Muscle of leg (tissue), 11 donors: ENCODE data around the gene HOXB8. TPM values are rescaled to one million over a fixed set of nuclear protein-coding genes. Genes with fewer than 3 reads are reported as not detected.

Experiments used
- DNase-seq: peaks from one replicate; pipeline ENCODE4 v3.0.0; 2013
- H3K27ac ChIP-seq: one replicate; pipeline ENCODE4 v1.5.1; 2013; ENCODE audit warnings: mild to moderate bottlenecking, low read length, control low read depth
- H3K27me3 ChIP-seq: one replicate; pipeline ENCODE4 v1.6.1; 2013; ENCODE audit warnings: low read length; ENCODE audit not compliant: control insufficient read depth, insufficient read depth
- H3K36me3 ChIP-seq: one replicate; pipeline ENCODE4 v1.6.1; 2013; ENCODE audit warnings: low read length; ENCODE audit not compliant: control insufficient read depth, insufficient read depth
- H3K4me1 ChIP-seq: one replicate; pipeline ENCODE4 v1.6.1; 2013; ENCODE audit warnings: low read length; ENCODE audit not compliant: control insufficient read depth, insufficient read depth
- H3K4me3 ChIP-seq: one replicate; pipeline ENCODE4 v1.5.1; 2013; ENCODE audit warnings: low read length, control low read depth
- H3K9me3 ChIP-seq: replicated peaks from 2 replicates; pipeline ENCODE4 v1.6.1; 2013; ENCODE audit warnings: low read depth, low read length; ENCODE audit not compliant: control insufficient read depth
- WGBS: methylation state at CpG from one replicate; pipeline ENCODE4 v1.1.5; 2013; ENCODE audit warnings: missing lambda C conversion rate; ENCODE audit not compliant: insufficient coverage; 5-methylcytosine and 5-hydroxymethylcytosine counted together
- polyA plus RNA-seq, 8 donors: library from polyadenylated mRNA; unstranded; fragments of 120-200 nt; gene quantifications; one replicate each; pipeline versions ENCODE4 v1.2.1 to v1.2.3, GENCODE V29; 2013; ENCODE audit warnings: inconsistent platforms in 1 of 8, low replicate concordance in 1 of 8; ENCODE audit not compliant: insufficient read length in 8 of 8, insufficient read depth in 1 of 8
- total RNA-seq: library from RNA; stranded (reverse); fragments of 120-200 nt; gene quantifications from one replicate; pipeline ENCODE4 v1.2.4, GENCODE V29; 2013

The HOXB8 gene
- total and polyA plus RNA-seq, 9 donors, result 0.04 to 0.46 (median 0.29) TPM; not detected in 1

DNA sequence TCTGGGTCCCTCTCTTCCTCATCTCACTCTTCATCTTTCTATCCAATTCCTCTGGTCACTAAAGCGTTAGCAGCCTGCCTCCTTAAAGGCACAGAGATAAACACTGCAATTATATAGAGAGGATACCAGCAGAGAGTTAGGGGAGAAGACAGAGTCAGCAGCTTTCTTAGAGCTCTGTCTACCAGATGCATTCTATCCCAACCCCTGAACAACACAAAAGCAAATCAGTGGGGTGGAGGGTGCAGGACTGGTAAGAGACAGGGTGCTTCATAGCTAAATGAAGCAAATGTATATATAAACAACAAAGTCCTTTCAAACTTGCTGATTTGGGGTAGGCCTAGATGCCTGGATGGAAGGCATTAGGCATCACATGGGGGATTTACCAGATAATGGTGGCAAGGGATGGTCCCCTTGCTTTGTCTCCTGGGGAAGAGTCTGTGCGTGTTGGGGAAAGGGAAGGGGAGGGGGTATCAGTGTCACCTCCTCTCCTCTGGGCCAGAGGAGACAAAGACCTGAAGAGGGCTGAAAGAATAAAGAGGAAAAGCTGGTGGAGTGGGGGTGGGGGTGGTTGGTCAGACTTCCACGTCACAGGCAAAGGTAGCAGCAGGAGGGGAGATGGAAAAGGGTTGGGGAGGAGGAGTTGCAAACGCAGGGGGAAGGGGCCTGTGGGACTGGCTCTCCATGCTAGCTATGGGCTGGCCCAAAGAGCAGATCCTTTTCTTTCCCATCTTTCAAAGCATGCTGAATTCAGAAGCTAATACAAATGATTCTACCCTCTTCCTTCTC is 49.0 kb downstream of the HOXB8 start:
- H3K9me3 ChIP-seq, result no peaks in the 10 kb centered on the region
- no peak overlapping the region for H3K4me3 ChIP-seq
- peaks cover 96% of the 10 kb centered on the region for H3K27me3 ChIP-seq
- H3K4me1 ChIP-seq, result peaks cover 29% of the 10 kb centered on the region
- H3K36me3 ChIP-seq, result no peaks in the 10 kb centered on the region
- H3K27ac ChIP-seq, result no peak overlapping the region
- WGBS, result 46% methylated on average over 2 of the region's 4 CpGs
- DNase-seq, result no peak

DNA sequence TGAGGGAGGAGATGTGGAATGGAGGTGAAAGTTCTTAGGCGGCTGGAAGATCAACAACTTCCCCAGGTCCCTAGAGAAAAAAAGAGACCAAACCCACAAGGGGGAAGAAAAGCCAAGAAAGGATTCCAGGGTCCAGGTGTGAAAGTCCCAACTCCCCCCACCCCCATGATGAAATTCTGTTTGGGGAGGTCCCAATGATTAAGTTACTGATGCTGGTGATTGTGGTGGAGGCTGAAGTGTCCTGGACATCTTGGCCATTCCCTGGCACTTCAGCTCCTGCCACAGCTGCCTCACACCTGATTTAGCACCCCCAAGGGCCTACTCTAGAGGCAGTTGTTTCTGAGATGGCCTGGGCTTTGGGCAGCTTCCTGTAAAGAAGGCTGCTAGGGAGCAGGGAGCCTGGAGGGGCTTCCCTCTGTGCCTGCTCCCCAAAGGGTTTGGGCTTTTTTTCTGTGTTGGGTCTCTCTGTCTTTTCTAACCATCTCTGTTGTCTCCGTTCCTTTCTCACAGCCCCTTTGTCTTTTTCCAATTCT is 50.0 kb downstream of the HOXB8 start:
- Histone ChIP-seq H3K27ac (peak overlapping the region; percentile 38), H3K4me3 (peak overlapping the region; percentile 48)

DNA sequence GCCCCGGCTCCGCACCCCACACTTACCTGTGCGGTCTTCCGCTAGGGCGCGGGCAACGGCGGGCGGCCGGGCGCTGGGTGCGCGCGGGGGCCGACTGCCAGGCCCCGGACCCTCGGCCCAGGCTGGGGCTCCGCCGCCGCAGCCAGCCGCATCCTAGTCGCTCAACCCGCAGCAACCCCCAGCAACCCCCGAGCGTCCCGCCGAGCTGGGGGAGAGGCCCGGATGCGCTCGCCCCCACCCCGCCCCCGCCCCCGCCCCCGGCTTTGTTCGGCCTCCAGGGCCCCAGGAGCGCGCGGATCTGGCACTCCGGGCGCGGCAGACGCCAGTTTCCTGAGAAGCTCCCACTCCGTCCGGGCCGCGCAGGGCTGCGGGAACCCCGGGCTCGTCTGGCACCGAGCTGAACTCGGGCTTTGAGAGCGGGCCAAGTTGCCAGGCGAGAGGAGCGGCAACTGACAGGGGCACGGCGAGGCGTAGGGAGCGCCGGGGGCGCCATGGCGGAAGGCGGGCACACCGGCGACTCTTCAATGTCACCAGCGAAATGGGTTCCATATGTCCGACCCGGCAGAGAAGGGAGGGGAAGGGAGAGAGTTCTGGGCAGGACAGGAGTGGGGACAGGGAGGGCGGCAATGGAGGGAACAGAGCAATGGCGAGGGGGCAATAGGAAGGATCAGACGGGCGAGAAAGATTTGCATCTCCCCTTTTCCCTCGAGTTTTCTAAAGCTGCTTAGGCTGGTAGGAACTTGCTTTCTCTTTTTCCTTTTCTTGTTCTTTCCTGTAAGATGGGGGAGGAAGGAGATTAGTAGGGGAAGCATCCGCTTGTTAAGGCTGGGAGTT is 50.7 kb downstream of the HOXB8 start:
- Histone ChIP-seq H3K27me3 (peaks cover 94% of the 10 kb centered on the region), H3K36me3 (no peaks in the 10 kb centered on the region), H3K4me3 (peak overlapping the region; percentile 48), H3K27ac (peak overlapping the region; percentile 38), H3K9me3 (no peaks in the 10 kb centered on the region), H3K4me1 (peaks cover 20% of the 10 kb centered on the region)
- 7% methylated on average over 56 of the region's 73 CpGs for WGBS
- no peak for DNase-seq

More for the DNA sequence above, 50.0 kb downstream of the HOXB8 start:
- Histone ChIP-seq H3K27me3 (peaks cover 94% of the 10 kb centered on the region), H3K9me3 (no peaks in the 10 kb centered on the region), H3K4me1 (peaks cover 20% of the 10 kb centered on the region), H3K36me3 (no peaks in the 10 kb centered on the region)
- WGBS, result no CpG with 5 or more reads among the region's 2 CpGs
- DNase-seq, result no peak

DNA sequence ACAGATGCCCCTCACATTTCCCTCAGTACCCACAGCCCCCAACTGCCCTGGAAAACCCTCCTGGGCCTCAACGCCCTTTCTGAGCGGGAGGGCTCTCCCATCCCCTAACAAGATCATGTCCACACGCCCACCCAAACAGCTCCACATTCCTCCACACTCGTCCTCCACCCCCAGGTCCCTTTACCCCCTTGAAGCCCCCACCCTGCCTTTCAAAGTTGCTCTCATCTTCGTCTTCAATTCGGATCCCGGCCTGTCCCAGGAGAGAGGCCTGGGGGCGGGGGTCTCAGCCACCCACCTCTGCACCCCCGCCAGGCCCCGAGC is 51.3 kb downstream of the HOXB8 start:
- Histone ChIP-seq H3K36me3 (no peaks in the 10 kb centered on the region), H3K27me3 (peaks cover 94% of the 10 kb centered on the region), H3K4me1 (peaks cover 17% of the 10 kb centered on the region), H3K27ac (no peak overlapping the region), H3K9me3 (no peaks in the 10 kb centered on the region), H3K4me3 (peak overlapping the region; percentile 48)
- WGBS, result 8% methylated on average over 9 of the region's 10 CpGs
- DNase-seq, result no peak

DNA sequence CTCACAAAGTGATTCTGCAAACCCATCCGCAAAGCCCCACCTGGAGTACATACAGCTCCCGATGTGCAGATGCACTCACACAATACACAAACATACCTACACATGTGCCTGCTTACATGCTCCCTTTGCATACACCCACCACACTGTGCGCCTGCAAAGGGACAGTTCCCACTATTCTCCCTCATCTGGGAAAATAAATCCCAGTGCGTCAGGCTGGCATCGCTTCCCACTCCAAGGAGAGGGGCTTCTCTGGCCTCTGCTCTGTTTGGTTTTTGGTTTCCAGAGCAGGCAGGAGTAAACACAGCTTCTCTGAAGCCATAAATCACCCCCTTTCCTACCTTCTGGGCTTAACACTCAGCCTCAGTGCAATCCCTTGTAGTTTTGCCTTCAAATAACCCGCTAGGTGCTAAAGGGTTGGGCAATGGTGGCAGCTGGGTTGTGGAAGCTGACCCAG is 51.7 kb downstream of the HOXB8 start:
- Histone ChIP-seq H3K27me3 (peaks cover 94% of the 10 kb centered on the region), H3K4me3 (peak overlapping the region; percentile 48), H3K9me3 (no peaks in the 10 kb centered on the region), H3K4me1 (peaks cover 17% of the 10 kb centered on the region), H3K27ac (no peak overlapping the region), H3K36me3 (no peaks in the 10 kb centered on the region)
- no peak for DNase-seq
- 45% methylated on average over 5 of the region's 6 CpGs for WGBS

DNA sequence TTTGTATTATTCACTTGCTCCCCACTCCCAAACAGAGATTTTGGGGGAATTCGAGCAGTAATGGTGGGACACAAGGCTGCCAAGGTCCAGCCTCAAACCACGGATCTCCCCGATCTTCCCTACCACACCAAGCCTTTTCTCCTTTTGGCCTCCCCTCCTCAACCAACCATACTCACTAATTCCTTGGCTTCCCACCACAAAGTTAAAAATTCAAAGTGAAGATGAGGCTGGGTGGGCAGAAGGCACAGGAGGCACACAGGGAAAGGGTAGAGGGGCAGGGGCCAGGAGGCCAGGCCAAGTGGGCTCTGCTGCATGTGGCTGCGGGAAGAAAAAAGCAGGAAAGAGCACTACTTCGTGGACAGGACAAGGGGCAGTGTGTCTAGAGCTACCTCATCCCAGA is 52.2 kb downstream of the HOXB8 start:
- no peaks in the 10 kb centered on the region for H3K36me3 ChIP-seq
- DNase-seq, result no peak
- no peak overlapping the region for H3K27ac ChIP-seq
- peaks cover 17% of the 10 kb centered on the region for H3K4me1 ChIP-seq
- WGBS, result 51% methylated on average over 2 of the region's 5 CpGs
- H3K9me3 ChIP-seq, result no peaks in the 10 kb centered on the region
- H3K4me3 ChIP-seq, result no peak overlapping the region
- peaks cover 94% of the 10 kb centered on the region for H3K27me3 ChIP-seq

Other genes starting within 250 kb of the HOXB8 start
- 0.35 TPM for gene SKAP1, start 185.1 kb downstream of the HOXB8 start, total RNA-seq
- gene SKAP1, start 185.1 kb downstream of the HOXB8 start, polyA plus RNA-seq, result under 1 TPM in 7 of 8 donors, not detected in 1; 0.22 to 0.52 (median 0.38) TPM
- gene HOXB1, start 84.3 kb downstream of the HOXB8 start, total RNA-seq, result not detected
- under 1 TPM in 1 of 8 donors, not detected in 7; 0.13 TPM for gene HOXB1, start 84.3 kb downstream of the HOXB8 start, polyA plus RNA-seq
- gene HOXB2, start 70.2 kb downstream of the HOXB8 start, total RNA-seq, result 2.7 TPM
- 10 to 100 TPM in 4 of 8 donors, 1 to 10 TPM in 4; 5.1 to 14.2 (median 10.7) TPM for gene HOXB2, start 70.2 kb downstream of the HOXB8 start, polyA plus RNA-seq
- gene HOXB4, start 36.9 kb downstream of the HOXB8 start, total RNA-seq, result 1.3 TPM
- gene HOXB4, start 36.9 kb downstream of the HOXB8 start, polyA plus RNA-seq, result 1 to 10 TPM in 6 of 8 donors, under 1 TPM in 2; 0.53 to 1.7 (median 1.2) TPM
- gene HOXB3, start 25.1 kb downstream of the HOXB8 start, total RNA-seq, result 4.7 TPM
- 10 to 100 TPM in 4 of 8 donors, 1 to 10 TPM in 4; 3.1 to 14.6 (median 9.9) TPM for gene HOXB3, start 25.1 kb downstream of the HOXB8 start, polyA plus RNA-seq
- gene HOXB5, start 21.5 kb downstream of the HOXB8 start, total RNA-seq, result 0.13 TPM
- gene HOXB5, start 21.5 kb downstream of the HOXB8 start, polyA plus RNA-seq, result 1 to 10 TPM in 1 of 8 donors, under 1 TPM in 7; 0.21 to 2.7 (median 0.56) TPM
- gene HOXB6, start 10.3 kb downstream of the HOXB8 start, total RNA-seq, result 0.84 TPM
- gene HOXB6, start 10.3 kb downstream of the HOXB8 start, polyA plus RNA-seq, result 1 to 10 TPM in 6 of 8 donors, under 1 TPM in 2; 0.88 to 1.7 (median 1.3) TPM
- 2.3 TPM for gene HOXB7, start 4.3 kb downstream of the HOXB8 start, total RNA-seq
- 1 to 10 TPM; 3.5 to 4.7 (median 3.8) TPM for gene HOXB7, start 4.3 kb downstream of the HOXB8 start, polyA plus RNA-seq
- 0.31 TPM for gene HOXB9, start 11.1 kb upstream of the HOXB8 start, total RNA-seq
- 1 to 10 TPM in 3 of 8 donors, under 1 TPM in 5; 0.36 to 1.3 (median 0.72) TPM for gene HOXB9, start 11.1 kb upstream of the HOXB8 start, polyA plus RNA-seq
- not detected for gene PRAC1, start 107.2 kb upstream of the HOXB8 start, total RNA-seq
- not detected for gene PRAC1, start 107.2 kb upstream of the HOXB8 start, polyA plus RNA-seq
- gene PRAC2, start 107.9 kb upstream of the HOXB8 start, total RNA-seq, result not detected
- not detected for gene PRAC2, start 107.9 kb upstream of the HOXB8 start, polyA plus RNA-seq
- gene HOXB13, start 113.5 kb upstream of the HOXB8 start, total RNA-seq, result under 0.01 TPM
- gene HOXB13, start 113.5 kb upstream of the HOXB8 start, polyA plus RNA-seq, result under 1 TPM in 1 of 8 donors, not detected in 7; 0.06 TPM
- gene TTLL6, start 201.9 kb upstream of the HOXB8 start, total RNA-seq, result not detected
- gene TTLL6, start 201.9 kb upstream of the HOXB8 start, polyA plus RNA-seq, result under 1 TPM in 2 of 8 donors, not detected in 6; 0.25 to 0.62 TPM
- gene CALCOCO2, start 215.7 kb upstream of the HOXB8 start, total RNA-seq, result 22.4 TPM
- 10 to 100 TPM; 40.8 to 49.1 (median 44.9) TPM for gene CALCOCO2, start 215.7 kb upstream of the HOXB8 start, polyA plus RNA-seq